Keratinocyte (primary cell): ENCODE results near the gene PPP1R26. TPM values are rescaled to one million over a fixed set of nuclear protein-coding genes. Genes with fewer than 3 reads are reported as not detected.

Source experiments
- DNase-seq: peaks from one replicate; pipeline ENCODE4 v3.0.0-alpha.2; 2011; ENCODE audit warnings: low read depth, missing footprints, low spot score
- FAIRE-seq: peaks from 2 replicates; lab custom pipeline; 2011; peaks lifted over from hg19 to GRCh38; lab: Jason Lieb, UNC
- H2AFZ ChIP-seq: 2 replicates; pipeline ENCODE4 v1.6.0; 2012; ENCODE audit warnings: low read length, control low read depth, inconsistent platforms; ENCODE audit not compliant: control insufficient read depth
- H3K27ac ChIP-seq: 2 replicates; pipeline ENCODE4 v1.5.1; 2011; ENCODE audit warnings: low read length; ENCODE audit not compliant: control insufficient read depth, insufficient read depth
- H3K27me3 ChIP-seq: 3 replicates; pipeline ENCODE4 v1.6.0; 2011; ENCODE audit warnings: low read length; ENCODE audit not compliant: control insufficient read depth, insufficient read depth; ENCODE audit errors: extremely low read depth
- H3K36me3 ChIP-seq, 2 experiments: 2 replicates in 1 of 2; 3 replicates in 1 of 2; pipeline ENCODE4 v1.5.1; 2011; ENCODE audit warnings: low read length in 2 of 2, mild to moderate bottlenecking in 1 of 2; ENCODE audit not compliant: control insufficient read depth in 2 of 2, insufficient read depth in 2 of 2; ENCODE audit errors: extremely low read depth in 1 of 2
- H3K4me1 ChIP-seq: 3 replicates; pipeline ENCODE4 v1.5.1; 2011; ENCODE audit warnings: low read length; ENCODE audit not compliant: control insufficient read depth, insufficient read depth; ENCODE audit errors: extremely low read depth
- H3K4me2 ChIP-seq: 3 replicates; pipeline ENCODE4 v1.6.0; 2011; ENCODE audit warnings: low read depth, low read length; ENCODE audit not compliant: control insufficient read depth, insufficient read depth; ENCODE audit errors: extremely low read depth
- H3K4me3 ChIP-seq, 3 experiments: fragments of 200-600 bp in 1 of 3; sonication (generic) in 1 of 3; 2 replicates in 2 of 3; 3 replicates in 1 of 3; pipeline ENCODE4 v1.5.1; 2011 to 2016; ENCODE audit warnings: low read length in 3 of 3, mild to moderate bottlenecking in 3 of 3, control low read depth in 2 of 3, inconsistent platforms in 1 of 3, low read depth in 1 of 3, mixed read lengths in 1 of 3, mixed run types in 1 of 3, moderate library complexity in 1 of 3; ENCODE audit not compliant: control insufficient read depth in 2 of 3, insufficient read depth in 2 of 3; ENCODE audit errors: extremely low read depth in 1 of 3
- H3K79me2 ChIP-seq: 2 replicates; pipeline ENCODE4 v1.6.0; 2012; ENCODE audit warnings: low read length; ENCODE audit not compliant: control insufficient read depth, insufficient read depth
- H3K9ac ChIP-seq: 3 replicates; pipeline ENCODE4 v1.6.0; 2011; ENCODE audit warnings: low read length; ENCODE audit not compliant: control insufficient read depth, insufficient read depth; ENCODE audit errors: extremely low read depth
- H3K9me1 ChIP-seq: 3 replicates; pipeline ENCODE4 v1.6.0; 2011; ENCODE audit warnings: low read length; ENCODE audit not compliant: control insufficient read depth, insufficient read depth; ENCODE audit errors: extremely low read depth
- H3K9me3 ChIP-seq: 2 replicates; pipeline ENCODE4 v1.5.1; 2012; ENCODE audit warnings: low read depth, low read length; ENCODE audit not compliant: control insufficient read depth
- H4K20me1 ChIP-seq: 3 replicates; pipeline ENCODE4 v1.6.0; 2011; ENCODE audit warnings: low read length; ENCODE audit not compliant: control insufficient read depth, insufficient read depth; ENCODE audit errors: extremely low read depth
- EZH2 ChIP-seq: IDR thresholded peaks from one replicate; pipeline ENCODE4 v1.6.1; 2012; ENCODE audit warnings: inconsistent platforms, mild to moderate bottlenecking, low read length, moderate library complexity
- dilution Hi-C: fragments of 300-500 bp; cut with MboI; formaldehyde crosslinking; loops from one replicate; pipeline ENCODE4 v1.7.0; 2020; ENCODE audit warnings: low sequenced_read_pairs; ENCODE audit not compliant: extremely low pct_ligation_motif_present
- polyA plus RNA-seq, 5 experiments: library from polyadenylated mRNA; depleted of rRNA in 3 of 5; stranded (reverse) in 3 of 5; stranded (forward) in 1 of 5; unstranded in 1 of 5; fragments of >200 nt; gene quantifications; 1 replicate in 1 of 5; 2 replicates in 3 of 5; 3 replicates in 1 of 5; pipeline versions ENCODE4 v1.2.1 to v1.2.3, GENCODE V29; 2011 to 2012; ENCODE audit warnings: missing spikeins in 2 of 5, low read depth in 1 of 5, low replicate concordance in 1 of 5
- TF ChIP-seq, protein P1 (sequence below), 3 experiments: IDR thresholded peaks in 1 of 3; conservative IDR thresholded peaks in 1 of 3; optimal IDR thresholded peaks in 1 of 3; 2 replicates in 2 of 3; 3 replicates in 1 of 3; pipeline versions ENCODE3 to v1.5.1; 2011; ENCODE audit warnings: low read length in 3 of 3, mild to moderate bottlenecking in 3 of 3, moderate library complexity in 2 of 3, control low read depth in 1 of 3, inconsistent platforms in 1 of 3; ENCODE audit not compliant: insufficient read depth in 2 of 3; ENCODE audit errors: extremely low read depth in 1 of 3

Gene PPP1R26
- polyA plus RNA-seq, 1 donor (not counting 4 experiments of a cell fraction or from before 2014, with no cell fraction given) = 4.3 TPM

DNA sequence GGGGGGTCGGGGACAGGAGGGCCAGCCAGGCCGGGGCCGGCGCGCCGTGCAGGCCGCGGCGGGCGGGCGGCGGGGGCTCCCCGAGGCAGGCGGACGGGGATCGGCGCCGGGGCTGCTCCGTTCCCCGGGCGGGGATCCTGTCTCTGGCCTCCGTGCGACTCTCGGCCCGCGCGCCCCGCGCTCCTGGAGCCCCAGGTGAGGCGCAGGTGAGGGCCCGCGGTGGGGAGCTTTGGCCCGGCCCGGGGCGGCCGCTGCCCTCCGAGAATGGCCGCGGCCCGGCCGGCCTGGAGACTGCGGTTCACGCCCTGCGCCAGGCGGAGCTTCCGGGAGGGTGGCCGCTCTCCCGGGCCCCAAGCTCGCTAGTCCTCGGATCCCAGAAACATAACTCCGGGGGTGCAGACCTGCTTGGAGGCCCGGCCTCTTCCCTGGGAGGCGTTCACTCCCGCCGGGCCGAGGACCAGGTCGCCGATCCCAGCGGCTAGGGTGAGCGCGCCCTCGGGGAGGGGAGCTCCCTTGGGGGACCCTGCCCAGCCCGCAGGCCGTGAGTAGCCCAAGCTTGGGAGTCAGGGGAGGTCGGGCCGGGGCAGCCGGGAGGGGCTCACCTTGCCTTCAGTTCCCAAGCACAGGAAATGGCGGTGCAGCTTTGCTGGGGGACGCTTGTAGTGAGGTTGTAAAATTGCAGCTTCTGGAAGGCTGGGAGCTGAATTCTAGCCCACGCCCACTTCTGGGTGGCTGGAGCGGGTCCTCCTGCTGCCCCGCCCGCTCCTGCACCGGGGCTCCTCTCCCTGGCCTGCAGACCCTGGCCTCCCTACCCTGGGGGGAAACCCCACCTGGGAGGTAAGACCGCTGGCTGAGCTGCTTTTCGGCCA, 723 bp downstream of the PPP1R26 start:
- dilution Hi-C loops = no loop called here
- TF ChIP-seq, protein P1, sequence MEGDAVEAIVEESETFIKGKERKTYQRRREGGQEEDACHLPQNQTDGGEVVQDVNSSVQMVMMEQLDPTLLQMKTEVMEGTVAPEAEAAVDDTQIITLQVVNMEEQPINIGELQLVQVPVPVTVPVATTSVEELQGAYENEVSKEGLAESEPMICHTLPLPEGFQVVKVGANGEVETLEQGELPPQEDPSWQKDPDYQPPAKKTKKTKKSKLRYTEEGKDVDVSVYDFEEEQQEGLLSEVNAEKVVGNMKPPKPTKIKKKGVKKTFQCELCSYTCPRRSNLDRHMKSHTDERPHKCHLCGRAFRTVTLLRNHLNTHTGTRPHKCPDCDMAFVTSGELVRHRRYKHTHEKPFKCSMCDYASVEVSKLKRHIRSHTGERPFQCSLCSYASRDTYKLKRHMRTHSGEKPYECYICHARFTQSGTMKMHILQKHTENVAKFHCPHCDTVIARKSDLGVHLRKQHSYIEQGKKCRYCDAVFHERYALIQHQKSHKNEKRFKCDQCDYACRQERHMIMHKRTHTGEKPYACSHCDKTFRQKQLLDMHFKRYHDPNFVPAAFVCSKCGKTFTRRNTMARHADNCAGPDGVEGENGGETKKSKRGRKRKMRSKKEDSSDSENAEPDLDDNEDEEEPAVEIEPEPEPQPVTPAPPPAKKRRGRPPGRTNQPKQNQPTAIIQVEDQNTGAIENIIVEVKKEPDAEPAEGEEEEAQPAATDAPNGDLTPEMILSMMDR (optimal IDR thresholded peaks at IDR 0.05 in 1 of 3, IDR thresholded peaks at IDR 0.05 in 1 of 3, conservative IDR thresholded peaks at IDR 0.05 in 1 of 3; ENCODE audit: extremely low read depth in 1 of 3, insufficient read depth in 2 of 3, low read length in 3 of 3) = no peak
- no peak for TF ChIP-seq EZH2
- Histone ChIP-seq H4K20me1 (no peaks in the 10 kb centered on the region), H3K9me3 (no peaks in the 10 kb centered on the region), H3K27me3 (no peaks in the 10 kb centered on the region), H3K36me3 (peaks cover 0 to 6% of the 10 kb centered on the region in 2 experiments), H3K9me1 (no peaks in the 10 kb centered on the region), H3K4me3 (peak overlapping the region; percentile 79 to 91 (median 84)), H3K4me2 (peak overlapping the region; percentile 87), H3K27ac (peak overlapping the region; percentile 31), H3K9ac (peak overlapping the region; percentile 74), H3K79me2 (peaks cover 4% of the 10 kb centered on the region), H3K4me1 (peaks cover 7% of the 10 kb centered on the region), H2AFZ (peak overlapping the region; percentile 75)
- DNase-seq (no peak), FAIRE-seq (no peak)

DNA sequence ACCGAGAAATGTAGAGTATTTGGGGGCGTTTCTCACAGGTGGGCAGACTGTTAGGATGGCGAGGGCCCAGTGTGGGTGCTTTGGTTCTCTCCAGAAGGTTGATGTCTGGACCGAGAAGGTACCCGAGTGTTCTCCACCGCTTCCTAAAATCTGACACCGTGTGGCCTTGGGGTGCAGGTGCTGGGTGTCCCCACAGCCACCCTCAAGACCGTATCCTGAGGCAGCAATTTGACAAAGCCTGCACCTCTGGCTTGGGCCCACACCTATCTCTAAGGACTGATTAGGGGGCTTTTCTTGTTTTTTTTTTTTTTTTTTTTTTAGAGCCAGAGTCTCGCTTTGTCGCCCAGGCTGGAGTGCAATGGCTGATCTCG, 1.3 kb downstream of the PPP1R26 start:
- Histone ChIP-seq H4K20me1 (no peaks in the 10 kb centered on the region), H3K27ac (no peak overlapping the region), H3K9me3 (no peaks in the 10 kb centered on the region), H3K4me2 (peak overlapping the region; percentile 87), H2AFZ (no peak overlapping the region), H3K4me3 (peak overlapping the region; percentile 79 to 91 (median 84)), H3K9me1 (no peaks in the 10 kb centered on the region), H3K4me1 (peaks cover 7% of the 10 kb centered on the region), H3K9ac (peak overlapping the region; percentile 74), H3K36me3 (peaks cover 0 to 11% of the 10 kb centered on the region in 2 experiments), H3K27me3 (no peaks in the 10 kb centered on the region), H3K79me2 (peaks cover 4% of the 10 kb centered on the region)
- FAIRE-seq (no peak), DNase-seq (no peak)
- dilution Hi-C loops = no loop called here
- TF ChIP-seq, protein P1 (optimal IDR thresholded peaks at IDR 0.05 in 1 of 3, IDR thresholded peaks at IDR 0.05 in 1 of 3, conservative IDR thresholded peaks at IDR 0.05 in 1 of 3; ENCODE audit: extremely low read depth in 1 of 3, insufficient read depth in 2 of 3, low read length in 3 of 3) = peak in 2 of 3 experiments; percentile 8 to 13
- TF ChIP-seq EZH2 = no peak
